ENCODE data around the gene MOGAT3. TPM values are rescaled to one million over a fixed set of nuclear protein-coding genes. Genes with fewer than 3 reads are reported as not detected.

Gene MOGAT3
- total RNA-seq, 1 experiment from 2014 or later = 0.15 TPM

- H3K56ac ChIP-seq (ENCODE audit: insufficient read length, low read depth, low read length) = no peak overlapping the region
- H2BK15ac ChIP-seq (ENCODE audit: low read depth, low read length) = no peak overlapping the region
- no peak overlapping the region for H3K23ac ChIP-seq (ENCODE audit: insufficient read length, low read depth, low read length)
- no peak overlapping the region for H2BK12ac ChIP-seq (ENCODE audit: insufficient read length, low read depth, low read length)
- H3K9me3 Mint-ChIP-seq = peaks cover 0 to 2% of the 10 kb centered on the region in 2 experiments; a peak in 2 of 5 replicates
- H3K36me3 Mint-ChIP-seq (ENCODE audit: insufficient read depth in 1 of 3, low read depth in 3 of 3) = no peaks in the 10 kb centered on the region
- no peak overlapping the region for H3K18ac ChIP-seq (ENCODE audit: insufficient read length, low read depth, low read length)
- no peak overlapping the region for H2BK5ac ChIP-seq (ENCODE audit: insufficient read length, low read length)
- H3T11ph ChIP-seq (ENCODE audit: low read length) = no peak overlapping the region
- H3K27ac ChIP-seq (ENCODE audit: insufficient read length, low read depth, low read length) = no peak overlapping the region
- no peak overlapping the region for H2AFZ ChIP-seq (ENCODE audit: low read length)
- H3K4me3 Mint-ChIP-seq = no peak overlapping the region
- H3K79me2 ChIP-seq (ENCODE audit: insufficient read depth, low read length) = no peaks in the 10 kb centered on the region
- no peak for TF ChIP-seq CTCF (conservative IDR thresholded peaks at IDR 0.05)
- H3K9me3 ChIP-seq (ENCODE audit: control insufficient read depth, low read depth, low read length) = no peaks in the 10 kb centered on the region
- peaks cover 27% of the 10 kb centered on the region for H3K23me2 ChIP-seq (ENCODE audit: insufficient read length, low read depth, low read length, poor library complexity, severe bottlenecking)
- no peak overlapping the region for H2AK5ac ChIP-seq (ENCODE audit: insufficient read length, low read length)
- H3K4me1 Mint-ChIP-seq = peaks cover 22 to 31% of the 10 kb centered on the region in 2 experiments
- H3K4me2 ChIP-seq (ENCODE audit: insufficient read depth, insufficient read length, low read length) = no peak overlapping the region
- H3K27me3 ChIP-seq (ENCODE audit: insufficient read depth, low read length) = peaks cover 41% of the 10 kb centered on the region; the same call in 1 of the 2 replicates
- H4K8ac ChIP-seq (replicated peaks; ENCODE audit: insufficient read length, low read depth, low read length) = no peak overlapping the region
- peaks cover 96% of the 10 kb centered on the region for H3K27me3 Mint-ChIP-seq (ENCODE audit: low read depth)
- no peak overlapping the region for H3K27ac Mint-ChIP-seq
- no peak overlapping the region for H2BK120ac ChIP-seq (ENCODE audit: low read depth, low read length, poor library complexity, severe bottlenecking)
- H4K91ac ChIP-seq (ENCODE audit: insufficient read length, low read depth, low read length) = no peak overlapping the region
- no peak overlapping the region for H4K5ac ChIP-seq (ENCODE audit: insufficient read length, low read depth, low read length)
- no peak for DNase-seq
- H2BK20ac ChIP-seq (ENCODE audit: low read depth, low read length, poor library complexity, severe bottlenecking) = no peak overlapping the region
- H3K4ac ChIP-seq (ENCODE audit: low read depth, low read length) = no peak overlapping the region
- no peaks in the 10 kb centered on the region for H4K20me1 ChIP-seq (ENCODE audit: control insufficient read depth, insufficient read depth, insufficient read length)
- no peaks in the 10 kb centered on the region; the same call in 1 of the 2 replicates for H3K4me1 ChIP-seq (ENCODE audit: insufficient read depth, low read length)
- no CpG with 5 or more reads among the region's 2 CpGs for WGBS (ENCODE audit: extremely low coverage, insufficient read length, low lambda C conversion rate)
- no peaks in the 10 kb centered on the region for H3K79me1 ChIP-seq (ENCODE audit: insufficient read depth, low read depth, low read length, poor library complexity, severe bottlenecking)
- H3K9ac ChIP-seq (ENCODE audit: extremely low read depth, insufficient read length, low read length) = no peak overlapping the region
- H3K14ac ChIP-seq (ENCODE audit: insufficient read depth, low read length) = no peak overlapping the region
Measured at GRCh38 chr7:101177644-101178043, 23.2 kb downstream of the MOGAT3 start.
